HEK293T (cell line): Measurements from ENCODE around the gene ZMAT1.

Source experiments
- BHLHE40 ChIP-seq: fragments of 450-650 bp; IDR thresholded peaks from 2 replicates; pipeline ENCODE4 v1.6.1; 2016; ENCODE audit warnings: mild to moderate bottlenecking, moderate library complexity, borderline replicate concordance
- FOXK2 ChIP-seq: fragments of 450-650 bp; IDR thresholded peaks from 2 replicates; pipeline ENCODE4 v1.6.1; 2016; ENCODE audit warnings: mild to moderate bottlenecking
- FOXM1 ChIP-seq: fragments of 450-650 bp; IDR thresholded peaks from 2 replicates; pipeline ENCODE4 v1.6.1; 2017; ENCODE audit warnings: mild to moderate bottlenecking, borderline replicate concordance
- HDGF ChIP-seq: fragments of 450-650 bp; IDR thresholded peaks from 2 replicates; pipeline ENCODE4 v1.6.1; 2017; ENCODE audit warnings: antibody characterized with exemption, borderline replicate concordance
- LEF1 ChIP-seq: fragments of 450-650 bp; IDR thresholded peaks from 2 replicates; pipeline ENCODE4 v1.6.1; 2017; ENCODE audit warnings: mild to moderate bottlenecking, borderline replicate concordance
- NFRKB ChIP-seq: fragments of 450-650 bp; IDR thresholded peaks from 2 replicates; pipeline ENCODE4 v1.6.1; 2016; ENCODE audit warnings: mild to moderate bottlenecking, moderate library complexity
- SP1 ChIP-seq: fragments of 450-650 bp; IDR thresholded peaks from 2 replicates; pipeline ENCODE4 v1.6.1; 2017
- SUZ12 ChIP-seq: fragments of 450-650 bp; IDR thresholded peaks from 2 replicates; pipeline ENCODE4 v1.6.1; 2016; ENCODE audit warnings: mild to moderate bottlenecking
- TARDBP ChIP-seq: fragments of 450-650 bp; IDR thresholded peaks from 2 replicates; pipeline ENCODE4 v1.6.1; 2016
- ZNF384 ChIP-seq: fragments of 450-650 bp; IDR thresholded peaks from 2 replicates; pipeline ENCODE4 v1.6.1; 2016

DNA sequence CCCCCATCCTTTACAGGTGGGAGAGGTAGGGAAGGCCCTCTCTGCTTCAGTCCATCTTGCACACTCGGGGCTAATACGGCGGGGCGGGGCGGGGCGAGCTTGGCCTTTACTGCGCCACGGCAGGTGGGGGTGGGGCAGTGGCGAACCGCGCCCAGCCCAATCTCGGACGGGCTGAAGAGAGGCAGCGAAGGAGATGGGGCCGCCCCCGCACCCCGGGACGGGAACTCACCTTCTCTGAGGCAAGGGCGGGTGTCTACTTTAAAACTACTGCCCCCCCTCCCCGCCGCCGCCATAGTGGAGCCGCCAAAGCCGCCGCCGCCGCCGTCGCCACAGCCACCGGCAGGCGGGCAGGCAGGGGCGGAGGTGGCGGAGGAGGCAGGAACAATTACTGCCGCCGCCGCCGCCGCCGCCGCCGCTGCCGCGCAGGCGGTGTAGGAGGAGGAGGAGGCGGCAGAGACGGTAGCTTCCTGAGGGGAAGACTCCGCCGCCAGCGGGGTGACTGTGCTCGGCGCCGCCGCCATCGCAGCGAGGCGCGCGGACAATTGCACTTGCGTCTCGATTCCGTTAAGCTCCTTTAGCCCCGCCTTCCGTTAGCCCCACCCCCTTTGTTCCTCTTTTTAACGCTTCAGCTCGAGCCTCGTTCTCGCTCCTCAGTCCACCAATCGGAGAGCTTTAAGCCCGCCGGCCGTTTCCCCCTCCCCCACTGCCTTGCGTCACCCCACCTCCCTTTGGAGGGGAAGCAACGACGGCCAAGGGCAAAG is at the start of gene ZMAT1:
- TF ChIP-seq FOXM1 = no peak
- TF ChIP-seq TARDBP = no peak
- TF ChIP-seq NFRKB = no peak
- TF ChIP-seq ZNF384 = no peak
- TF ChIP-seq SP1 = no peak
- no peak for TF ChIP-seq HDGF
- TF ChIP-seq FOXK2 = no peak
- no peak for TF ChIP-seq BHLHE40
- TF ChIP-seq LEF1 = no peak
- TF ChIP-seq SUZ12 = no peak
